Vagina (tissue), 1 donor: Measurements from ENCODE around the gene PCDHA9. TPM values are rescaled to one million over a fixed set of nuclear protein-coding genes. Genes with fewer than 3 reads are reported as not detected.

ENCODE experiments used
- total RNA-seq: library from RNA; depleted of rRNA; stranded (reverse); fragments of >200 nt; gene quantifications from one replicate; pipeline ENCODE4 v1.2.3, GENCODE V29; 2016

PCDHA9 gene
- total RNA-seq, 1 donor from 2014 or later = 0.25 TPM

Other genes with a start within 250 kb of the PCDHA9 start
- gene CD14, start 215.2 kb upstream of the PCDHA9 start, total RNA-seq = 48.4 TPM
- 16.5 TPM for gene TMCO6, start 208.9 kb upstream of the PCDHA9 start, total RNA-seq
- gene NDUFA2, start 200.8 kb upstream of the PCDHA9 start, total RNA-seq = 61.6 TPM
- 64.3 TPM for gene IK, start 200.6 kb upstream of the PCDHA9 start, total RNA-seq
- gene WDR55, start 183.5 kb upstream of the PCDHA9 start, total RNA-seq = 19.9 TPM
- gene DND1, start 174.8 kb upstream of the PCDHA9 start, total RNA-seq = 2.9 TPM
- gene HARS1, start 157.0 kb upstream of the PCDHA9 start, total RNA-seq = 54.8 TPM
- gene HARS2, start 156.9 kb upstream of the PCDHA9 start, total RNA-seq = 46.2 TPM
- gene ZMAT2, start 147.9 kb upstream of the PCDHA9 start, total RNA-seq = 22.6 TPM
- not detected for gene PCDHA1, start 62.2 kb upstream of the PCDHA9 start, total RNA-seq
- not detected for gene PCDHA2, start 53.5 kb upstream of the PCDHA9 start, total RNA-seq
- gene PCDHA3, start 47.3 kb upstream of the PCDHA9 start, total RNA-seq = 0.74 TPM
- 2.0 TPM for gene PCDHA4, start 41.3 kb upstream of the PCDHA9 start, total RNA-seq
- 0.25 TPM for gene PCDHA5, start 26.8 kb upstream of the PCDHA9 start, total RNA-seq
- 1.2 TPM for gene PCDHA6, start 20.4 kb upstream of the PCDHA9 start, total RNA-seq
- 0.49 TPM for gene PCDHA7, start 14.1 kb upstream of the PCDHA9 start, total RNA-seq
- gene PCDHA8, start 7.2 kb upstream of the PCDHA9 start, total RNA-seq = 0.49 TPM
- gene PCDHA10, start 7.5 kb downstream of the PCDHA9 start, total RNA-seq = 0.25 TPM
- not detected for gene PCDHA11, start 20.6 kb downstream of the PCDHA9 start, total RNA-seq
- 0.25 TPM for gene PCDHA12, start 26.9 kb downstream of the PCDHA9 start, total RNA-seq
- gene PCDHA13, start 33.7 kb downstream of the PCDHA9 start, total RNA-seq = not detected
- gene PCDHAC1, start 77.9 kb downstream of the PCDHA9 start, total RNA-seq = 0.49 TPM
- gene PCDHAC2, start 118.1 kb downstream of the PCDHA9 start, total RNA-seq = 3.9 TPM
- not detected for gene PCDHB1, start 203.0 kb downstream of the PCDHA9 start, total RNA-seq
- gene PCDHB2, start 246.2 kb downstream of the PCDHA9 start, total RNA-seq = 3.4 TPM